HepG2 (cell line): ENCODE results near the gene ANKRD65.

Experiments
- CTCF ChIP-seq: sonication (generic); formaldehyde crosslinking; IDR thresholded peaks from 2 replicates; pipeline ENCODE4 v1.5.0; 2020; ENCODE audit warnings: mild to moderate bottlenecking, missing genetic modification reagents, moderate library complexity
- ZNF3 ChIP-seq: IDR thresholded peaks from 2 replicates; pipeline ENCODE4 v1.7.0; 2017; ENCODE audit warnings: inconsistent platforms
- ZNF639 ChIP-seq: conservative IDR thresholded peaks from 2 replicates; pipeline ENCODE4 v1.6.1; 2018; ENCODE audit warnings: missing genetic modification reagents

- TF ChIP-seq ZNF3 (CRISPR knock-in tag), result no peak
- no peak for TF ChIP-seq ZNF639
- no peak for TF ChIP-seq CTCF
Observed at GRCh38 chr1:1424707-1425106, 3.6 kb upstream of the ANKRD65 start.
